GM18511 (cell line): ENCODE results near the gene ASB5.
A peak's percentile ranks its signal among the peaks of the same experiment; 100 is the strongest.
"Not testable (repeated sequence)": the region's sequence is repeated elsewhere in the genome, so short reads cannot be mapped to it uniquely, and the experiment has no call there.

ENCODE experiments used
- ATAC-seq: cut with Tn5 transposase; IDR thresholded peaks from one replicate; pipeline ENCODE4 v1.9.1; 2021; ENCODE audit warnings: mild to moderate bottlenecking, moderate library complexity; ENCODE audit not compliant: unreplicated experiment

The ASB5 gene

GRCh38 chr4:176279560-176279959 is 10.5 kb upstream of the ASB5 start:
- ATAC-seq: not testable (repeated sequence)

- peak; percentile 96 for ATAC-seq
Measured at GRCh38 chr4:176277162-176277904, 8.3 kb upstream of the ASB5 start.

GRCh38 chr4:176276710-176277109 is 7.7 kb upstream of the ASB5 start:
- ATAC-seq: no peak

- no peak for ATAC-seq
Measured at GRCh38 chr4:176274441-176274840, 5.4 kb upstream of the ASB5 start.

GRCh38 chr4:176273736-176274135 is 4.7 kb upstream of the ASB5 start:
- no peak for ATAC-seq

- no peak for ATAC-seq
Measured at GRCh38 chr4:176272799-176273198, 3.8 kb upstream of the ASB5 start.

GRCh38 chr4:176271749-176272148 is 2.7 kb upstream of the ASB5 start:
- ATAC-seq: no peak

GRCh38 chr4:176270669-176271068 is 1.6 kb upstream of the ASB5 start:
- no peak for ATAC-seq

GRCh38 chr4:176266026-176266425 is 3.0 kb downstream of the ASB5 start:
- ATAC-seq: no peak

- ATAC-seq: peak; percentile 88
Measured at GRCh38 chr4:176262243-176262642, 6.8 kb downstream of the ASB5 start.

GRCh38 chr4:176261481-176261880 is 7.5 kb downstream of the ASB5 start:
- ATAC-seq: no peak

GRCh38 chr4:176261018-176261417 is 8.0 kb downstream of the ASB5 start:
- no peak for ATAC-seq

- no peak for ATAC-seq
Measured at GRCh38 chr4:176259330-176260090, 9.5 kb downstream of the ASB5 start.

- no peak for ATAC-seq
Measured at GRCh38 chr4:176258135-176258534, 10.9 kb downstream of the ASB5 start.

GRCh38 chr4:176256921-176257320 is 12.1 kb downstream of the ASB5 start:
- no peak for ATAC-seq

GRCh38 chr4:176242764-176243347 is 26.2 kb downstream of the ASB5 start:
- ATAC-seq: no peak

- no peak for ATAC-seq
Measured at GRCh38 chr4:176241703-176242102, 27.3 kb downstream of the ASB5 start.

- ATAC-seq: no peak
Measured at GRCh38 chr4:176238826-176239225, 30.2 kb downstream of the ASB5 start.

GRCh38 chr4:176238157-176238610 is 30.8 kb downstream of the ASB5 start:
- no peak for ATAC-seq

GRCh38 chr4:176236946-176237345 is 32.1 kb downstream of the ASB5 start:
- no peak for ATAC-seq

- no peak for ATAC-seq
Measured at GRCh38 chr4:176230836-176231235, 38.2 kb downstream of the ASB5 start.

GRCh38 chr4:176229645-176230044 is 39.4 kb downstream of the ASB5 start:
- ATAC-seq: no peak
